GM18867 (cell line): ENCODE data around the gene FAM76A.

Experiments
- ATAC-seq: cut with Tn5 transposase; IDR thresholded peaks from one replicate; pipeline ENCODE4 v1.9.1; 2021; ENCODE audit warnings: mild to moderate bottlenecking, moderate library complexity; ENCODE audit not compliant: unreplicated experiment

FAM76A gene

DNA sequence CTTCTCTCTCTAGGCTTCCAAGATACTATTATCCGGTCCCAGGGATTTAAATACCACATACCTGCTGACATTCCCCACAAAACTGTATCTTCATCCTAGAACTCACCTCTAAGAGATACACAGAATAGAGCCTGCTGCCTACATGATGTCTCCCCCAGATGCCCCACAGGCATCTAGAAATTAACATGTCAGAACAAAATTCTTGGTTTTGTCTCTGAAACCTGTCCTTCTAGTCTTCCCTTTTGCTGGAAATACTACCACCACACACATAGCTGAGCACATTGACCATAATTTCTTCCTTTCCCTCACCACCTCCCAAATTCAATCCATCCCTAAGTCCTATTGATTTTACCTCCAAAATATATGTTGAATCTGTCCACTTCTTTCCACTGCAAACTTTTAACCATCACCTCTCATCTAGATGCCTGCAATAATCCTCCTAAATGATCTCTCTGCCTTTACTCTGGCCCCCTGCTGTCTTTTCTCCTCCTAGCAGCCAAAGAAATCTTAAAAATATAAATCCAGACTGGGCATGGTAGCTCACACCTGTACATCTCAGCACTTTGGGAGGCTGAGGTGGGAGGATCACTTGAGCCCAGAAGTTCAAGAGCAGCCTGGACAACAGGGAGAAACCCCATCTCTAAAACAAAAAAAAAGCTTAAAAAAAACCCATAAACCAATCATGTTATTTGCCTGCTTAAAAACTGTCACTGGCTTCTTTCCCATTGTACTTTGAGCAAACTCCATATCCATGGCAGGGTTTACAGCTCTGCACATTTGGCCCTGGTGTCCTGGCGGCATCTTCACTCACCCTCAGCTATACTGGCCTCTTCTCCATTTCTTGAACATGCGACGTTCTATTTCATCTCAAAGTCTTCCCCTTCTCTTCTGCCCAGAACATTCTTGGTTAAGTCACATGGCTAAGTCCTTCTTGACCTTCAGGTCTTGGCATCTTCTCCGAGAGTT lies 6.2 kb upstream of the FAM76A start:
- ATAC-seq = no peak

- no peak for ATAC-seq
Observed at GRCh38 chr1:27724961-27725373, 794 bp upstream of the FAM76A start.

DNA sequence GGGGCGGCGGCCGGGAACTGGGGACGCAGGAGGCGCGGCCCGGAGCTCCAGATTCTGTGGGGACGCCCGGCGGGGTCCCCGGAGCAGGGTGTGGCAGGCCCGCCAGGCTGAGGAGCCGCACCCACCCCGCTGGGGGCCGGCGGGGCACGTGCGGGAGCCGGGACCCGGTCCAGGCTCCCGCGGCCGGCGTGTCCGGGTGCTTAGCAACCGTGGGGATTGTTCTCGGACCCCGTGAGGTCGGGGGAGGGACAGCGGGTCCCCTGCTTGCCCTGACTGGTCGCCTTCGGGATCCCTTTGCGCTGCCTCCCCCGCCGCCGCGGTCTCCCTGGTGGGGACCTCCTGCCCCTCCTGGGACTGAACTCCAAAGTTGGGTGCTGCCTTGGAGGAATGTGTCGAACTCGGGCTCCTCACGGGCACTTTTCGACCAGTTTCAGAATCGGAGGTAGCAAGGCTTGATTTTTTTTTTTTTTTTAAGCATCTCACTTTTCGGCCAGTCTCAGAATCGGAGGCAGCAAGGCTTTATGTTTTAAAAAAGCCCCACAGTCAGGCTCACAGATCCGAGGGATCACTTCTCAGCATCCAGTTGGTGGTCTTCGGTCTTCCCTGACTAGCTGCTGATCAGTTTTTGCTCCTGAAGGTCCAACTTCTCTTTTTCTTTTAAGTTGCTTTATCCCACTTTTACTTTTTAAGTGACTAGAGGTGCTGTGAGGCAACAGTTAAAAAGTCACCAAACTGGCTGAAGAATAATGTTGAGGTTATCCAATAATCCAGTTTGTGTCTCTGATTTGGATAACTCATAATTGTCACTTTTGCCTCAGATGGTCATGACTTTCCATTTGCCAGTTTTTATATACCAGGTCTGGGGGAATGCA lies 648 bp downstream of the FAM76A start:
- peak; percentile 30 for ATAC-seq

DNA sequence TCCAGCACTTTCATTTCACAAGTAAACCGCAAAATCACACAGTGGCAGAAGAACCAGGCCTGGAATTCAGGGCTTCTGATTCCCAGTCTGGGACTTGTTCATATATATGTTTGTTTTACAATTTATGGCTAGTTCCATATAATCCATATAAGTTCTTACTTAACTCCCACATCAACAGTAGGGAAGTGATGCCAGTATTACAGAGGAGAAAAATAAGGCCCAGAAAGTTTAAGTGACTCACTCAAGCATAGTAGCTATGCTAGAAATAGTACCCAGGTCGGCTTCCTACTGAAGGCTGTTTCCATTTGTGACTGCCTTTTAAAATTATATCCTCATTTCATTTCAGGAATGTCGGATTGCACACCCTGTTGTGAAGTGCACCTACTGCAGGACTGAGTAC lies 1.4 kb downstream of the FAM76A start:
- ATAC-seq = no peak

DNA sequence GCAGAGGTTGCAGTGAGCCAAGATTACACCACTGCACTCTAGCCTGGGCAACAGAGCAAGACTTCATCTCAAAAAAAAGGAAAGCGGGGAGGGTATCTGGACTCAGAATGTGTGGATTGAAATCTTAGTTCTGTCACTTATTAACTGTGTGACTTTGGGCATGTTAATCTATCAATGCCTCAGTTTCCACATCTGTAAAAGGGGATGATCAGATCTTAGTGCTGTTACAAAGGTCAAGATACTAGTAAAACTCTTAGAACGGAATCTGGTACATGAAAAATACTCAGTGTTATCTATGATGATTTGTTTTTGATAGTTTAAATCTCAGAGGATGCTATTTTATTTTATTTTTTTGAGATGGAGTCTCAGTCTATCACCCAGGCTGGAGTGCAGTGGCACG lies 10.5 kb downstream of the FAM76A start:
- no peak for ATAC-seq

DNA sequence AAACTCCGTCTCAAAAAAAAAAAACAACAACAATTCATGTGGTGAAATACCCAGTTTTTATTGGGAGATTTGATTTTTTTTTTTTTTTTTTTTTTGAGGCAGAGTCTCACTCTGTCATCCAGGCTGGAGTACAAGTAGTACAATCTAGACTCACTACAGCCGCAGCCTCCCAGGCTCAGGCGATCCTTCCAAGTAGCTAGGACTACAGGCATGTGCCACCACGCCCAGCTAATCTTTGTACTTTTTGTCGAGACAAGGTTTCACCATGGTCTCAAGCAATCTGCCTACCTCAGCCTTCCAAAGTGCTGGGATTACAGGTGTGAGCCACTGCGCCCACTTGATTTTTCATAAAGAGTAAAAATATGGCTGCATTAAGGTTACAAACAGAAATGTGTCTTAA lies 15.4 kb downstream of the FAM76A start:
- ATAC-seq = no peak

DNA sequence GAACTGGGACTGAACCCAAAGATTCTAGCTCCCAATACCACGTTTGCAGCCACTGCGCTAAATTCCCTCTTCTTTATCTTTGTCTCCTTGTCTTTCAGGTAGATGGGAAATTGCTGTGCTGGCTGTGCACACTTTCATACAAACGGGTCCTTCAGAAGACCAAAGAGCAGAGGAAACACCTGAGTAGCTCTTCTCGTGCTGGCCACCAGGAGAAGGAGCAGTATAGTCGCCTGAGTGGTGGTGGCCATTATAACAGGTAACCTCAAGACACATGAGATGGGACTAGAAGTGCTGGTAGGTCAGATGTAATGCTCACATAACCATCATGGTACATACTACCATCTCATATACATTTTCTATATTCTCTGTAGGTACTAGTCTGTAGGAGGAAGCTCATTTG lies 18.8 kb downstream of the FAM76A start:
- no peak for ATAC-seq

- no peak for ATAC-seq
Observed at GRCh38 chr1:27745466-27745865, 19.7 kb downstream of the FAM76A start.

DNA sequence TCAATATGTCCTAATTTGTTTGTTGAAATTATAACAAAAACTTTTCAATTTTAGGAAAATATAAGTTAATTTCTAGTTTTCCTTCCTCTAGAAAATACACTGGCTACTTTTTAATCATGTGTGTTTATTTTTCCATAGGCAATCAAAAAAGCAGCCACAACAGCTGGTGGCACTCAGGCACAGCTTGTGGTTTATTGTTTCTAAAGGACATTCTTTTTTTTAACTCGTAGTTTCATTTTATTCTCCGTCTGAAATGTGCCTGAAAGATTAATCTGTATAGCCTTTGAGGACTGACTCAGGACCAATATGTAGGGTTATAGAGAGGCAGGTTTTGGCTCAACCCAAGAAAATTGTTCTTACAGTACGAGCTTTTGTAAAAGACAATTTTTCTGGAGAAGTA lies 26.6 kb downstream of the FAM76A start:
- ATAC-seq = no peak

GRCh38 chr1:27755286-27755685 lies 29.5 kb downstream of the FAM76A start:
- ATAC-seq = no peak

GRCh38 chr1:27755865-27756264 lies 30.1 kb downstream of the FAM76A start:
- ATAC-seq = no peak

- no peak for ATAC-seq
Observed at GRCh38 chr1:27759236-27759635, 33.5 kb downstream of the FAM76A start.

DNA sequence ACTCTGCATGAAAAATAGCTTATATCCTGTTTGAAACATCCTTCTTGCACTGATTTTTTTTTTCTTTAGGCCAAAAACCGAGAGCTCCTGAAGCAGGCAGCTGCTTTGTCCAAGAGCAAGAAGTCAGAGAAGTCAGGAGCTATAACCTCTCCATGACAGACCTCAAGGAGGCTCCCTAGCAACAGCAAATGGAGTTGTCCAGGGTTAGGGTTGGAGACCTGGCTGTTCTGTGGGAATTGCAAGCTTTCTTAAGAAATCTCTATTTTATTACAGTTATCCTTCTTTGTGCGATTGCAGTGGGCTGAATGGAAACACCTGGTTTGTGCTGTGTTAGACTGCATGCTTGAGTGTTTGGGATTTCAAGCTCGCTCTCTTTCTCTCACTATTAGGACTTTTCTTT lies 34.7 kb downstream of the FAM76A start:
- no peak for ATAC-seq

DNA sequence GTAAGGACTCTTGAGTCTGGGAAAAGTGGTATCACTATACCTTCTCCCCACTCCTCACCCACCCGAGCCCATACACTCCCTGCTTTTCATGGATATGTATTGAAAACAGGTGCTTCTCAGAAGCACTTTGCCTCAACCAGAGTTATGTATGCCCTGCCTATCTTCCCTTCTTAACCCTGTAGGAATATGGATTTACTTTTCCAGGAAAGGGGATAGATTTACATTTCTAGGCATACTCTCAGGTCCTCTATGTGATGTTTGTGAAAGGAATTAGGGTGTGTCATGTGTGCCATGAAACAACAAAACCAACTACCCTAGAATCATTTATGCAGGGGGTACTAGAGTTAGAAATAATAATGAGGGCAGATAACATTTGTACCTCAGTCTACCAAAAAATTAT lies 36.3 kb downstream of the FAM76A start:
- no peak for ATAC-seq

- ATAC-seq = no peak
Observed at GRCh38 chr1:27763358-27763757, 37.6 kb downstream of the FAM76A start.

DNA sequence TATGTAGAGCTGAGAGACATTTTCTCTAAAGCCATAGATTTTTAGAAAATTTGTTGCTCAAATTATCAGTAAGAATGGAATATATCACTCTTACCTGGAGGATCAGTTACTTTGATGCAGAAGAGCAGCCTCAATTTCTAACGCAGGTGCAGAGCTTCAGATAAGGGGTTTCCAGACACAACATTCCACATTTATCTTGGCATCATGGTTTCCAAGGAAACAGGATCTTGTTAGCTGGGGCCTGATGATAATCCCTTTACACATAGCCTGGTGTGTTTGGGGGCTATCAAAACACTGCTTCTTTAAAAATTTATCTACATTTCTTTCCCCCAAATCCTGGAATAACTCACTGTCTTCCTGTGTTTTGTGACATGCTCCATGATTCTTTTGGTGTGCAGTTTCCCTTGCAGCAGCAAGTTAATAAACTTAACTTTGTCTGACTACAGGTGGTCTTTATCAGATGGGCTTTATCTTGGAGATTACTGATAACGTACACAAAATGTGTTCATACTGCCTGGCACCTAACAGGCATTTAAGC lies 44.6 kb downstream of the FAM76A start:
- no peak for ATAC-seq

- ATAC-seq = no peak
Observed at GRCh38 chr1:27772036-27772931, 46.5 kb downstream of the FAM76A start.

DNA sequence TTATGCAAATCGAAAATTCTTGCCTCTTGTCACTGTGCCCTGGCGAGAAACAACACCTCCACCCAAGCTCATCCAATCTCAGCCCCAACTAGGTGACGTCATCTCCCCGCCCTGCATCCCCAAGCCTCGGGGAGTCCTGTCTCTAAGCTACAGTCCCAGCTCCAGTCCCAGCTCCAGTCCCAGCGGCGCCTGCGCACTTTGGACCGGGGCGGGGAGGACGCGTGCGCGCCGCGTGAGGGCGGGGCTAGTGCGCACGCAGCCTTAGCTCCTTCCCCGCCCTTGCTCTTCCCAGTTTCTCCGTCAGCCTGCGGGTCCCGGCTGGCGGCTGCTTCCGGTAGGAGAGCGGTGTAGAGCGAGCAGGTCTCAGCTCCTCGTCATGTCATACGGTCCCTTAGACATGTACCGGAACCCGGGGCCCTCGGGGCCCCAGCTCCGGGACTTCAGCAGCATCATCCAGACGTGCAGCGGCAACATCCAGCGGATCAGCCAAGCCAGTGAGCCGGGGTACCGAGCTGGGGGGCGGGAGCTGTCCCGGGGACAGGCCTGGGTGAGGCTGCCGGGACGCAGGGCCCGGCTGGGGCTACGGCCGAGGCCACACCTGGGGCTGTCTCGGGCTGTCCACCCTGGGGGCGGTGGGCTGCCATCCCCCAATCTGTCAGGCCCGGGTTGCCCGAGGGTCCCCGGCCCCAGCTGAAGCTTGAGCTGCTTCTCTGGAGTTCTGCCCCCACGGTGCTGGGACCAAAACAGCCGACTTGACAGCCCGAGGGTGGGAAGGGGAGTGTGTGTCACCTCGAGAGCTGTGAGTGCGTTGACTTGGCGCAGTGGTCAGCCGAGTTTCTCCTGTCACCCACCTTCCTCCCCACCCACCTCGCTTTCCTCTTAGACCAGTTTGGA lies 47.4 kb downstream of the FAM76A start, which contains the start of gene STX12:
Gene STX12, plus strand, starts transcription at position 288 of the 894 bp plus-strand sequence. Its CDS starts 89 bp downstream, at position 377.
- peak; percentile 95 for ATAC-seq

DNA sequence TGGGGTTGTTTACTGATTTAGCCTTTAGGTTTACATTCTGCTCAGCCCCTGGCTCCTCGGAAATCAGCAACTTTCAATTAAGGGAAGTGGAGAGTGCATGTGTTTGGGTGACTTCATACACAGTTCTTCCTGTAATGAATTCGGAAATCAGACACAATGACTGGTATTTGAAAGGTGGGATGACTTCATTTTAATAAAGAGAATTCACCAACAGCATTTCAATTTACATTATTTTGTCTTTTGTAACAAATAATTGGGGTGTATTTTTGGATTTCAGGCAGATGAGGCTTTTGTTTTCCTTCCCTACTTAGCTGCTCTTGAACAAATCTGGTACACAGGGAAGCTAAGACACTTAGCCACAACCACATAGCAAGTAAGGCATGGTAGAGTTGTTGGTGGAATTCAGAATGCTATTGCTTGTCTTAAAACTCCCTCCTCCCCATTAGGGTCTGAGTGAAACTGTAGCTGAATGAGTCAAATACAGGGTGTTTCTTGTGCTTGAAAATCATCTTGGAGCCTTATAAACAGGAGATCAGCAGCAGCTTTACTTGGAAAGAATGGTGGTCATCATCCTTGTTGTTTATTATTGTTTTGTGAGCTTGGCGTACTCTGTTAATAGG lies 48.2 kb downstream of the FAM76A start:
- peak; percentile 2 for ATAC-seq
